Peyer's patch (tissue), 4 donors: ENCODE data around the gene ERC2. TPM values are rescaled to one million over a fixed set of nuclear protein-coding genes. Genes with fewer than 3 reads are reported as not detected.
A peak's percentile ranks its signal among the peaks of the same experiment; 100 is the strongest.

ENCODE experiments used
- DNase-seq, 3 donors: peaks; one replicate each; pipeline ENCODE4 v3.0.0-alpha.2; 2017 to 2019
- H3K27ac ChIP-seq, 4 donors: fragments of 200-600 bp; sonication (generic); one replicate each; pipeline ENCODE4 v1.5.1; 2016 to 2019
- H3K27me3 ChIP-seq, 2 donors: fragments of 200-600 bp; sonication (generic); one replicate each; pipeline ENCODE4 v1.5.1; 2019
- H3K36me3 ChIP-seq, 3 donors: fragments of 200-600 bp; sonication (generic); one replicate each; pipeline ENCODE4 v1.5.1; 2016 to 2019
- H3K4me1 ChIP-seq, 4 donors: fragments of 200-600 bp; sonication (generic); one replicate each; pipeline ENCODE4 v1.5.1; 2016 to 2019
- H3K4me3 ChIP-seq, 4 donors: fragments of 200-600 bp; sonication (generic); 1 replicate in 3 of 4; 2 replicates in 1 of 4; pipeline ENCODE4 v1.5.1; 2016 to 2019; ENCODE audit warnings: mild to moderate bottlenecking in 1 of 4
- H3K9me3 ChIP-seq, 4 donors: fragments of 200-600 bp; sonication (generic); one replicate each; pipeline ENCODE4 v1.5.1; 2016 to 2019; ENCODE audit warnings: mild to moderate bottlenecking in 1 of 4
- POLR2A ChIP-seq, 2 donors: fragments of 450-650 bp; IDR thresholded peaks; one replicate each; pipeline ENCODE4 v1.5.1; 2017; ENCODE audit warnings: antibody characterized with exemption in 2 of 2, mild to moderate bottlenecking in 2 of 2, moderate library complexity in 2 of 2
- total RNA-seq, 4 donors: library from RNA; depleted of rRNA; stranded (reverse); fragments of >200 nt; gene quantifications; one replicate each; pipeline ENCODE4 v1.1.0, GENCODE V29; 2016
- TF ChIP-seq, protein P1 (sequence below), 6 experiments: fragments of 450-650 bp in 4 of 6; fragments of 200-600 bp in 2 of 6; sonication (generic) in 1 of 6; IDR thresholded peaks; one replicate each; pipeline ENCODE4 v1.5.1; 2017 to 2019; ENCODE audit warnings: antibody characterized with exemption in 6 of 6, mild to moderate bottlenecking in 3 of 6, moderate library complexity in 1 of 6

Gene ERC2
- total RNA-seq, 4 donors from 2014 or later = 0.18 to 0.83 TPM; not detected in 2

DNA sequence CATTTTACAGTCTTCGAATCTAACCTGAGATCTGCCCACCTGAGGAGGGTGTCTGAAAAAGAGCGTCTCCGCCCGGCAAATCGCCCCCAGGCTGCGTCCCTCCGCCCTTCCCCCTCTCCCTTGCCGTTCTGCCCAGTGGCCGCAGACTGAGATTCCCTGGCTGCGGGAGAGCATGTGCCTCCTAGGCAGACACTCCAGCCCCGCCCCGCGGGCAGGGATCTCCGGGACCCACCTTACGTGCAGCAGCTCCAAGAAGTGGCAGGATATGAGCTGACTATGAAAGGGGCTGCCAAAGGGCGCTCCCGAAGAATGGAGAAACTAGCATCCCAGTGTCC, 978.5 kb downstream of the ERC2 start:
- H3K27me3 ChIP-seq = peaks cover 0 to 9% of the 10 kb centered on the region in 2 donors

GRCh38 chr3:55488398-55489055, 979.7 kb downstream of the ERC2 start:
- Histone ChIP-seq H3K27ac (peak overlapping the region; percentile 8 to 62 (median 60)), H3K9me3 (no peaks in the 10 kb centered on the region)
- peak in 2 of 3 donors; percentile 58 to 71 for DNase-seq

More for the DNA sequence above, 978.5 kb downstream of the ERC2 start:
- DNase-seq = peak in 1 of 3 donors; percentile 52
- Histone ChIP-seq H3K27ac (no peak overlapping the region), H3K9me3 (no peaks in the 10 kb centered on the region), H3K4me1 (peaks cover 0 to 35% (median 0%) of the 10 kb centered on the region in 4 donors), H3K4me3 (no peak overlapping the region), H3K36me3 (no peaks in the 10 kb centered on the region)
- TF ChIP-seq, protein P1, sequence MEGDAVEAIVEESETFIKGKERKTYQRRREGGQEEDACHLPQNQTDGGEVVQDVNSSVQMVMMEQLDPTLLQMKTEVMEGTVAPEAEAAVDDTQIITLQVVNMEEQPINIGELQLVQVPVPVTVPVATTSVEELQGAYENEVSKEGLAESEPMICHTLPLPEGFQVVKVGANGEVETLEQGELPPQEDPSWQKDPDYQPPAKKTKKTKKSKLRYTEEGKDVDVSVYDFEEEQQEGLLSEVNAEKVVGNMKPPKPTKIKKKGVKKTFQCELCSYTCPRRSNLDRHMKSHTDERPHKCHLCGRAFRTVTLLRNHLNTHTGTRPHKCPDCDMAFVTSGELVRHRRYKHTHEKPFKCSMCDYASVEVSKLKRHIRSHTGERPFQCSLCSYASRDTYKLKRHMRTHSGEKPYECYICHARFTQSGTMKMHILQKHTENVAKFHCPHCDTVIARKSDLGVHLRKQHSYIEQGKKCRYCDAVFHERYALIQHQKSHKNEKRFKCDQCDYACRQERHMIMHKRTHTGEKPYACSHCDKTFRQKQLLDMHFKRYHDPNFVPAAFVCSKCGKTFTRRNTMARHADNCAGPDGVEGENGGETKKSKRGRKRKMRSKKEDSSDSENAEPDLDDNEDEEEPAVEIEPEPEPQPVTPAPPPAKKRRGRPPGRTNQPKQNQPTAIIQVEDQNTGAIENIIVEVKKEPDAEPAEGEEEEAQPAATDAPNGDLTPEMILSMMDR (IDR thresholded peaks at IDR 0.05) = no peak
- no peak for TF ChIP-seq POLR2A (IDR thresholded peaks at IDR 0.05)

DNA sequence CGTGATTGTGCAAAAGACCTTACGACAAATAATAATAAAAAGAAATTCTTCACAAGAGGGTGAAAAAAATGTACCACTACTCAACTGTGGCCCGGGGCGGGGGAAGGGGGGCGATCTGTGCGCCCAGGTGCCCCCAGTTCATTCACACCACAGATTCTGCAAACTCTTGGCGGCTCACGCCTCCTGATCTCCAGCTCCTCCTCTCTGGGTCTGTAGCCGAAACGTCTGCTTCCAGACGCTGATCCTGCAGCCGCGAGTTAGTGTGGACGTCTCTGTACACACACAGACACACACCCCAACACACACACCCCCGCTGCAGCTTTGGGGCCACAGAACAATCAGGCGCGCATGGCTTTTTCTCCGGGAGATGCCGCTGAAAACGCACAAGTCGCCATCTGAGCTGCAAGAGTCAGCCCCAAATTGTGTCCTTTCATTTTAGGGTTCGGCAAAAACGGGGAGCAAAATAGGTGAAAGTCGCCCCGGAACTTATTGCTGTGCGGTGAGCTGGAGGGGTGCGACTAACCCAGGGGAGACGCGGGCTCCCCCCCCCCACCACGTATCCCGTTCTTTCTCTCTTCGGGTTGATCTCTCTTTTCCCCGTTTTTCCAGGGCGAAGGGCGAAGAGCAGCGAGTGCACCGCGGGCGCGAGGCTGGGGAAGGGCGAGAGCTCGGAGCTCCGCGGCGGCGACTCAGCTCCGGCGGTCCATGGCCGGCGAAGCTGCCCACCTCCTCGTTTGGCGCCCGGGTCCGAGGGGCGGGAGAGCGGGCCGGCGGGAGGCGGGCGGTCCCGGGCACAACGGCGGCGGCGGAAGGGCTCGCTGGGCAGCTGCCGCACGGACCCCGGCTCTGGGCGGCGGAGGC, 980.7 kb downstream of the ERC2 start:
- Histone ChIP-seq H3K4me1 (peaks cover 0 to 36% (median 0%) of the 10 kb centered on the region in 4 donors), H3K4me3 (peak overlapping the region; percentile 37 to 90 (median 59)), H3K27ac (peak overlapping the region; percentile 60 to 78 (median 62)), H3K9me3 (no peaks in the 10 kb centered on the region), H3K36me3 (no peaks in the 10 kb centered on the region), H3K27me3 (peaks cover 0 to 9% of the 10 kb centered on the region in 2 donors)
- TF ChIP-seq, protein P1 (IDR thresholded peaks at IDR 0.05) = no peak
- no peak for TF ChIP-seq POLR2A (IDR thresholded peaks at IDR 0.05)
- peak in 1 of 3 donors; percentile 61 for DNase-seq

More at GRCh38 chr3:55488398-55489055, 979.7 kb downstream of the ERC2 start:
- H3K36me3 ChIP-seq = no peaks in the 10 kb centered on the region
- H3K27me3 ChIP-seq = peaks cover 0 to 9% of the 10 kb centered on the region in 2 donors
- TF ChIP-seq, protein P1 (IDR thresholded peaks at IDR 0.05) = no peak
- no peak for TF ChIP-seq POLR2A (IDR thresholded peaks at IDR 0.05)
- H3K4me1 ChIP-seq = peaks cover 0 to 36% (median 0%) of the 10 kb centered on the region in 4 donors
- peak overlapping the region; percentile 37 to 90 (median 59) for H3K4me3 ChIP-seq

DNA sequence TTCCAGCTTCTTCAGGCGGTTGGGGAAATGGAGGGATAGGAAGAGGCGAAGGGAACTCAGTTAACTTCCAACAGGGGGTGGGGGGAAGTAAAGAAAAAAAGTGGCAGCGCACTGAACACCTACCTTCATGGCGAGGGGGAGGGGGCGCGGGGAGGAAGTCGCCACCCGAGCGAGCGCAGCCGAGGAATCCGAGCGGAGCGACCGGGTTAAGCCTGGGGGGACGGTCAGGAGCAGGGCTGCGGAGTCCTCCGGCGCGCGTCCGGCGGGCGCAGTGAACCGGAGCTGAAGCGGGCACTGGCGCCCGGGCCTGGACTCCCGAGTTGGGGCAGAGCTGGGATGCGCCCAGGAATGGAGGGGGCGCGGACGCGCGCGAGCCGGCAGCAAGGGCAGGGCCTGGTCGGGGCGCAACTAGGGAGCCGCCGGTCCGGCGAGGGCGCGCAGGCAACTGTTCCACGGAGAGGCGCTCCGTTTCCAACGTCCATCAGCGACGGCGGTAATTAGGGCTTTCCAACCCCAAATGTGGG, 981.3 kb downstream of the ERC2 start, which contains the start of gene WNT5A:
TSS of gene WNT5A (minus strand) at position 450 of the 524 bp plus-strand sequence. CDS start at position 129, 321 bp downstream.
- Histone ChIP-seq H3K27me3 (peaks cover 0 to 9% of the 10 kb centered on the region in 2 donors), H3K27ac (peak within 1 kb of the TSS; percentile 60 to 78 (median 62)), H3K4me1 (peaks cover 0 to 41% (median 0%) of the 10 kb centered on the region in 4 donors), H3K36me3 (no peaks in the 10 kb centered on the region), H3K4me3 (peak within 1 kb of the TSS; percentile 37 to 90 (median 59)), H3K9me3 (no peaks in the 10 kb centered on the region)
- DNase-seq = peak in 1 of 3 donors; percentile 58
- TF ChIP-seq, protein P1 (IDR thresholded peaks at IDR 0.05) = no peak

DNA sequence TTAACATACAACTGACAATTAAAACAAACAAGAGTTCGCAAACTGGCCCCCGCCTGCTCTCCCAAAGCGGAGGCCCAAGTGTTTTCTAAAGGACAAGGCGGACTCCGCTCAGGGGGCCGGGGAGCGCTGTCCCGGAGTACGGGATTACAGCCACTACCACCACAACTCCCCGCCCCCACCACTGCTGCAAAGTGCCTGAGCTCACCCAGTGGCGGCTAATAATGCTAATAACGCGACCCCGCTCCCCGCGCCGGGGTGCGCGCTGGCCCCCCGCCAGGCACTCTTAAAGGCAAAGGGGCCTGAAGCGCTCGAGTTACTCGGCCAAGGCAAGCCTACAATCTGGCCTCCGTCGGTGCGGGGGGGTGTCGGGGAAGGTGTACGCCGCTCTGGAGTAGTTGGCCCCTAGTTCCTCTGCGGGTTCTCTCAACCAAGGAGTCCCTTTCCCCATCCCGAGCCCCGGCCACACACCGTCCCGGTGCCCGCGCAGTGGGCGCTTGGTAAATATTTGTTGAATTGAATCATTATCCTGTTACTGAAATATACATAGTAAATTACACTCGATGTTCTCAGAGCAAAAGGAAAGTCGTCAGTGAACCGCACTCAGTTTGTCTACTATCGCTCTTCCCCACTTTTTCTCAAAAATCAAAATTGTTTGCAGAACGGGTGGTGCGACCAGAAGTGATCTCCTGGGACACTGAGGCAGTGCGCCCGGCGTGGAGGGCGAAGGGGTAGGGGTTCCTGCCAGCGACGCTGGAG, 982.0 kb downstream of the ERC2 start:
- Histone ChIP-seq H3K27ac (peak overlapping the region; percentile 8 to 78 (median 60)), H3K27me3 (peaks cover 0 to 9% of the 10 kb centered on the region in 2 donors), H3K36me3 (no peaks in the 10 kb centered on the region), H3K4me3 (peak overlapping the region; percentile 37 to 90 (median 59)), H3K9me3 (no peaks in the 10 kb centered on the region), H3K4me1 (peaks cover 0 to 41% (median 0%) of the 10 kb centered on the region in 4 donors)
- DNase-seq = peak in 2 of 3 donors; percentile 62 to 68
- TF ChIP-seq, protein P1 (IDR thresholded peaks at IDR 0.05) = no peak
- no peak for TF ChIP-seq POLR2A (IDR thresholded peaks at IDR 0.05)
